Activated T-cell treated with anti-CD3 and anti-CD28 coated beads, Interleukin-2, amount 50 U/mL, for 4 hours (primary cell): Measurements from ENCODE around the gene MAP7D2. TPM values are rescaled to one million over a fixed set of nuclear protein-coding genes. Genes with fewer than 3 reads are reported as not detected.

Source experiments
- ATAC-seq, 2 donors: fragments of 200-7000 bp; cut with Tn5 transposase; one replicate each; pipeline ENCODE4 v1.10.0; 2021
- DNase-seq: peaks from one replicate; pipeline ENCODE4 v3.0.0-alpha.2; 2020
- H3K27me3 Mint-ChIP-seq: one replicate; pipeline ENCODE4 v1.8.0; 2021; ENCODE audit warnings: low read depth, mixed read lengths
- H3K36me3 Mint-ChIP-seq: one replicate; pipeline ENCODE4 v1.8.0; 2022; ENCODE audit warnings: mixed read lengths; ENCODE audit not compliant: insufficient read depth
- H3K4me1 Mint-ChIP-seq: one replicate; pipeline ENCODE4 v1.8.0; 2021; ENCODE audit warnings: low read depth, mixed read lengths
- H3K4me3 Mint-ChIP-seq: one replicate; pipeline ENCODE4 v1.8.0; 2021; ENCODE audit warnings: mild to moderate bottlenecking, moderate library complexity, mixed read lengths
- H3K9me3 Mint-ChIP-seq: one replicate; pipeline ENCODE4 v1.8.0; 2021; ENCODE audit warnings: mixed read lengths
- total RNA-seq, 3 donors: library from RNA; stranded (reverse); gene quantifications; one replicate each; pipeline ENCODE4 v1.2.1, GENCODE V29; 2021

The MAP7D2 gene
- total RNA-seq, 3 donors from 2014 or later, result 0.57 to 2.0 (median 0.66) TPM

DNA sequence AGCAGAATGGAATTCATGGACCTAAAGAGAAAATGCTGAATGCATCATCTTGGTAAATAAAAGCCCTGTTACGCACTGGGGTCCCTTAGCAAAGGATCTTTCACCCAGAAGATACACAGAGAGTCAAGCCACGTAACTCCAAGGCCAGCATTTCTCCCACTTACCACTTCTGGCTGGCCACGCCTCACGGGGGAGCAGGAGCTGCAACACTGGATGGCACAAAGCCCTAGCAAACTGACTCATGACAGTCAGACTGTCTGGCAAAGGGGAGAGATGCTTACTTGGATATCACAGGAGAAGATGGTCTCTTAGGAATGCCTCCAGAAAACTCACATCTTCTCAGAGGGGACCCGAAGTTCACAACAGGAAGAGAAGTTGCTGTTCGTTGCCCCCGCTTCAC is 74.5 kb downstream of the MAP7D2 start:
- DNase-seq, result no peak
- no peak overlapping the region for H3K4me3 Mint-ChIP-seq
- no peak for ATAC-seq
- no peaks in the 10 kb centered on the region for H3K9me3 Mint-ChIP-seq
- H3K27me3 Mint-ChIP-seq, result no peaks in the 10 kb centered on the region
- H3K4me1 Mint-ChIP-seq, result no peaks in the 10 kb centered on the region
- no peaks in the 10 kb centered on the region for H3K36me3 Mint-ChIP-seq

DNA sequence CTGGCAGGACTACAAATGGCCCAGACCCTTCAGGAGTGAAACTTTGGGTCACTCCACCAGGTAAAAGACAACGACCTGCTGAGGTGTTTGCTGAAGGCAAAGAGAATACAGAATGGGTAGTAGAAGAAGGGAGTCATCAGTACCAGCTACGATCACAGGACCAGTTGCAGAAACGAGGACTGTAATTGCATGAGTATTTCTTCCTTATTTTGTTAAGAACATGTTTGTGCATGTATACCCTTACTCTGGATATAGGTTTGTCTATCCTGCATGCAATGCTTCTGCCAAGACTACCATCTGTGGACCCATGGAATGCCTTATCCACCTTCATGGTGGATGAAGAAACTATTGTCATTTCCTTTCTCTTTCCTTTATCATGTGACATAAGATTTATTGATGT is 77.7 kb downstream of the MAP7D2 start:
- no peak for ATAC-seq
- Mint-ChIP-seq H3K36me3 (no peaks in the 10 kb centered on the region), H3K9me3 (no peaks in the 10 kb centered on the region), H3K4me1 (no peaks in the 10 kb centered on the region), H3K27me3 (no peaks in the 10 kb centered on the region), H3K4me3 (no peak overlapping the region)
- no peak for DNase-seq

DNA sequence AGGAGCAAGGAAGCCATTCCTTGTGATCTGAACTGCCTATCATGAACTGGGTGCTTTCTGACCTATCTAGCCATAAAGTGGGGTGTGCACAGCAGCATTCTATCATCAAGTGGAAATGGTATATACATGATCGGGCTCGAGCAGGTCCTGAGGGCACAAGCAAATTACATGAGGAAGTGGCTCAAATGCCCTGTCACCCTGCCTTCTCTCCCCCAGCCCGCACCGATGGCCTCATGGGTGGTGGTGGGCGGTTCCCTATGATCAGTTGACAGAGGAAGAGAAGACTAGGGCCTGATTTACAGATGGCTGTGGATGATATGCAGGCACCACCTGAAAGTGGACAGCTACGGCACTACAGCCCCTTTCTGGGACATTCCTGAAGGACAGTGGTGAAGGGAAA is 79.5 kb downstream of the MAP7D2 start:
- Mint-ChIP-seq H3K36me3 (no peaks in the 10 kb centered on the region), H3K9me3 (no peaks in the 10 kb centered on the region), H3K4me1 (no peaks in the 10 kb centered on the region), H3K27me3 (no peaks in the 10 kb centered on the region), H3K4me3 (no peak overlapping the region)
- DNase-seq (no peak), ATAC-seq (no peak)

DNA sequence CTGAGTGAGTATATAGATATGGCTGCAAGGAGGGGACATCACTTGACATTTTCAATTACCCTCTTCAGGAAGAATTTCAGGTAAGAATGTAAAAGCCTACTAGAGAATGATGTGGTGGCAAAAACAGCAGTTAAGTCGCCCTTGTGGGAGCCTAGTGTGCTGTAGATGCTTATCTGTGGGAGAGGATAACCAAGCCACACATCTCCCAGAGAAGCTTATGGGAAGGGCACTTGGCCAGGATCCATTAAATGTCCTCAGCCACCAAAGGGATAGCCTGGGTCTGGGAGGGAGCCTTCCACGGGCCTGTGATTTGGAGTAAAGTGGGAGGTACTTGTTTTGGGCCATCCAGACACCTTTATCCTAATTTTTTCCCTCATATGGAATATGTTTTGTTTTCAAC is 84.5 kb downstream of the MAP7D2 start:
- no peak for ATAC-seq
- no peak for DNase-seq
- H3K9me3 Mint-ChIP-seq, result no peaks in the 10 kb centered on the region
- H3K36me3 Mint-ChIP-seq, result no peaks in the 10 kb centered on the region
- no peak overlapping the region for H3K4me3 Mint-ChIP-seq
- no peaks in the 10 kb centered on the region for H3K27me3 Mint-ChIP-seq
- peaks cover 8% of the 10 kb centered on the region for H3K4me1 Mint-ChIP-seq

DNA sequence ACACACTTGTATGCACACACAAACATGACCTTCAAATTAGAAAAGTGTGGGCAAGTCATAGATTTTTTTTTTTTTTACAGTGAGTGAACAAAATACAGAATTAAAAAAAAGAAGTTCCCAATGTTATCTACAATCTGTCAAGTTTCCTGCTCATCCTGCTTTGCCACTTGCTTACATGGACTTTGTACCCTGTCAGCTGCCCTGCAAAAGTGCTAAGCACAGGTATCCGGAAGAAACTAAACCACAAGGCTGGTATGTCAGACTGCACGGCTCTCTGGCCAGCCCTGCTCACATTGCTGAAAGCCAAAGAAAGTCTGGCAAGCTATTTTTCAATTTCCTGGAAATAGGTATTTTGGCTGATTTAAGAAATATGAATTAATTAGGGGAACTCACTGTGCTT is 87.0 kb downstream of the MAP7D2 start:
- Mint-ChIP-seq H3K27me3 (no peaks in the 10 kb centered on the region), H3K36me3 (no peaks in the 10 kb centered on the region), H3K9me3 (no peaks in the 10 kb centered on the region), H3K4me1 (peaks cover 8% of the 10 kb centered on the region), H3K4me3 (no peak overlapping the region)
- DNase-seq, result no peak
- no peak for ATAC-seq

DNA sequence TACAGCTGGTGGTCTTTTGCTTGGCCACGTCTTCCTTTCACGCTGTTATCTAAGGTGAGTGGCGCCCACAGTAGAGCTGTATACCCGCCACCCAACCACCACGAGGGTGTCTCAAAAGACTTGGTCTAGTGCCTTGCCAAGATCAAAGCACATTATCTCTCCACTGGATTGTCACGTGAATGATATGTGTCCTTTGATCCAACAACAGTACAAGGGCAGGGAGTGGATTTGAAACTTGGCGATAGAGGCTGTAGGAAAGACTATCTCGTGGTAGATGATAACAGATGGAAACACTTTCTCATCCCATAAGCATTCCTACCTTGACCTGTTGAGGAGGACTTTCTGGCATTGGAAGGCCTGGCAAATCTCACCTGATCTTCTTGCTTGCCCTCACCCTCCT is 88.1 kb downstream of the MAP7D2 start:
- Mint-ChIP-seq H3K27me3 (no peaks in the 10 kb centered on the region), H3K4me1 (peaks cover 8% of the 10 kb centered on the region)
- ATAC-seq, result no peak

DNA sequence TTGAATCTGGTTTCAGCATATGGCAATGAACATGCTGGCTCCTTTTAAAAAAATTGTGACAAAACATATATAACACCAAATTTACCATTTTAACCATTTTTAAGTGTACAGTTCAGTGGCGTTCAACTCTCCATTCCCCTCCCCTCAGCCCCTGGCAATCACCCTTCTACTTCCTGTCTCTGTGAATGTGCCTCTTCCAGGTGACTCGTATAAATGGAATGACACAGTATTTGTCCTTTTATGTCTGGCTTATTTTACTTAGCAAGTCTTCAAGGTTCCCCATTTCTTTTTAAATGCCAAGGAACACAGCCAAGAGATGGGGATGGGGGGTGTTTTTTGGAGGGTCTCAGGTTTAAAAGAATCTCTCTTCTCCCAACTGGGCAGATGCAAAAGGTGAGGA is 90.4 kb downstream of the MAP7D2 start:
- no peaks in the 10 kb centered on the region for H3K27me3 Mint-ChIP-seq
- H3K4me3 Mint-ChIP-seq, result no peak overlapping the region
- no peak for ATAC-seq

More for the DNA sequence above, 88.1 kb downstream of the MAP7D2 start:
- Mint-ChIP-seq H3K4me3 (no peak overlapping the region), H3K9me3 (no peaks in the 10 kb centered on the region), H3K36me3 (no peaks in the 10 kb centered on the region)
- no peak for DNase-seq

DNA sequence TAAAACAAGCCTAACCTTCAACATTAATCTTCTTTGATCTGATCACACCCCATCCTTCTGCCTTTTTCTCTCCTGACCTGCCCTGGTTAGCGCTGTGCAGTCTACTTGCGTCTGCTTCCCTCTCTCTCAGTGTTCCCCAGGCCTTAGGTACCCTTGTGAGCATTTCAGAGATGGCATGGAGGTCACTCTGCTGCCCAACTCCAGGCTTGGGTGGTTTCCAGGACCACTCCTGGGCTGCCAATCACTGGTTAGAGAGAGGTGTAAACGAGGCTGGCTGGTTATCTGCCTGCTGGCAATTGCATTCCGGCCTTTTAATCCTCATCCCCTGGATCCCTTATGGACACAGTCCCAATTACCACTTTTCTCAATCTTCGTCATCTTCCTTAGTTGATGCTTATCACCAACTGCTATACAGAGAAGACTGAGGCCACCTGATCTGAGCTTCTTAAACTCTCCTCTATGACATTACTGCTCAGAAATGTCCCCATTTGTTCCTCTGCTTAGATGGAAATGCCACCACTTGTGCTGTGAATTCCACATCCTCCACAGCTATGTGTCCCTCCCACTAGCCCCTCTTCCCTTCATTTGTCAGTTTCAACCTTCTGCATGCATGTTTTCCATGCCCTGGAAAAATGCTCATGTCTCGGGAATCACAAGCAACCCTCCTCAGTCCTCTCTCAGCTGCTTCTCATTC is 96.9 kb downstream of the MAP7D2 start:
- peaks cover 6% of the 10 kb centered on the region for H3K27me3 Mint-ChIP-seq
- ATAC-seq, result no peak
- H3K9me3 Mint-ChIP-seq, result peaks cover 22% of the 10 kb centered on the region
- DNase-seq, result no peak
- no peaks in the 10 kb centered on the region for H3K36me3 Mint-ChIP-seq
- no peak overlapping the region for H3K4me3 Mint-ChIP-seq
- H3K4me1 Mint-ChIP-seq, result no peaks in the 10 kb centered on the region

More for the DNA sequence above, 90.4 kb downstream of the MAP7D2 start:
- Mint-ChIP-seq H3K9me3 (no peaks in the 10 kb centered on the region), H3K4me1 (peaks cover 8% of the 10 kb centered on the region), H3K36me3 (no peaks in the 10 kb centered on the region)
- no peak for DNase-seq

DNA sequence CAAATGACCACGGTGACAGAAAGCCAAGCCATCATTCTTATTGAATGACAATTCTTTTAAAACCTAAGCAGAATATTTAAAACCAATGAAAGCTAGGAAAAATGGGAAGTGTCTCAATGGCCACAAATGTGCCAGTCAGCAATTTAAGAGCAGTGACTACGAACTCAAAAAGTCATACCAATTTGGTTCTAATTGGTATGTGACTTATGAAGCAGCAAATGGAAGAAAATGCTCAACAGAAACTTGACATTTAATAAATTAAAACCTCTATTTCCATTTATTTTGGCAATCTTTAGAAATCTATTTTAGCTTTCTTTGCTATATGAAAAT is 100.1 kb downstream of the MAP7D2 start:
- ATAC-seq (no peak), DNase-seq (no peak)
- Mint-ChIP-seq H3K9me3 (peaks cover 22% of the 10 kb centered on the region), H3K4me1 (no peaks in the 10 kb centered on the region), H3K27me3 (peaks cover 6% of the 10 kb centered on the region), H3K36me3 (no peaks in the 10 kb centered on the region), H3K4me3 (no peak overlapping the region)

DNA sequence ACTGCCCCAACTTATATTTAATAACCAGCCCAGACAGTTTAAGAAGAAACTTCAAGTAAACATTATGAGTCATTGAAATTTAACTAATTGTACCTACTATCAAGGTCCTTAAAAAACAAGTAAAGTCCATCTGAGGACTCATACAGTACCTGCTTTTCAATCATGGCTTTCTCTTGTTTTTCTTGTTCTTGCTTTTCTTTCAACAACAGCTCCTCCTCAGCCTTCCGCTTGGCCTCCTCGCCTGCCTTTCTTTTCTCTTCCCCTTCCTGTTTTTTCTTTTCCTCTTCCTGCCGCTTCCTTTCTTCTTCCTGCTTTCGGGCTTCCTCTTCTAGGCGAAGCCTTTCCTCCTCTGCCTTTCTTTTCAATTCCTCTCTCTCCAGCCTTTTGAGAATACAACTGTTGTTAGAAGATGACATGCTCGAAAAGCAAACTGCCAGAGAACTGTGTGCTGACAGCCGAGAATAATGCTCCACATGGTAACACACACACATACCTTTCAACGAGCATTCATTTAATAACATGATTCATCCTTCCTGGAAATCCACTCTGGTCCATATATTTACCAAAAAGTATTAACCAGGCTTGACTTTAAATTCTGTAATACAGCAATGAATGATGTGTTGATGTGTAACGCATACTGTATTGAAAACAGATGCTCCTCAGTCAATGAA is 100.6 kb downstream of the MAP7D2 start:
- H3K4me1 Mint-ChIP-seq, result no peaks in the 10 kb centered on the region
- H3K4me3 Mint-ChIP-seq, result no peak overlapping the region
- no peaks in the 10 kb centered on the region for H3K36me3 Mint-ChIP-seq
- no peak for DNase-seq
- H3K9me3 Mint-ChIP-seq, result peaks cover 22% of the 10 kb centered on the region
- peaks cover 6% of the 10 kb centered on the region for H3K27me3 Mint-ChIP-seq
- no peak for ATAC-seq

DNA sequence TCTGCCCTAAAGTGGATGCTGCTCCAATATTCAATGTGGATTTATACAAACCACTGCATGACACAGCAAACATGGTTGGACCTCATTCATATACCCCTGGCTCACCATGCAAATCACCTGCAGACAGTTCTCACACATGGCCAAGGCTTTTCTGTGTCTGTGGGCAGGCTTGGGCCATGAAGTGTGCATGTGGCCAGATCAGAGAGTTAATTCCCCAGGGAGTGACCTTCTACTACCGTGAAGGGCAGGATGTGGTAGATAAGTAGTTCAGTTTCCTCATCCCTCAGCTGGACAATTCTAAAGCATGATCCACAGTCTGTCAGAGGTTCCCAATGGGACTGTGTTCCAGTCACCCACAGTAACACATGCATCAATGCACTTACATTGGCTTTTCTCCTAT is 101.3 kb downstream of the MAP7D2 start:
- H3K36me3 Mint-ChIP-seq, result no peaks in the 10 kb centered on the region
- peaks cover 22% of the 10 kb centered on the region for H3K9me3 Mint-ChIP-seq
- H3K4me3 Mint-ChIP-seq, result no peak overlapping the region
- peaks cover 5% of the 10 kb centered on the region for H3K27me3 Mint-ChIP-seq
- ATAC-seq, result no peak
- DNase-seq, result no peak
- no peaks in the 10 kb centered on the region for H3K4me1 Mint-ChIP-seq

DNA sequence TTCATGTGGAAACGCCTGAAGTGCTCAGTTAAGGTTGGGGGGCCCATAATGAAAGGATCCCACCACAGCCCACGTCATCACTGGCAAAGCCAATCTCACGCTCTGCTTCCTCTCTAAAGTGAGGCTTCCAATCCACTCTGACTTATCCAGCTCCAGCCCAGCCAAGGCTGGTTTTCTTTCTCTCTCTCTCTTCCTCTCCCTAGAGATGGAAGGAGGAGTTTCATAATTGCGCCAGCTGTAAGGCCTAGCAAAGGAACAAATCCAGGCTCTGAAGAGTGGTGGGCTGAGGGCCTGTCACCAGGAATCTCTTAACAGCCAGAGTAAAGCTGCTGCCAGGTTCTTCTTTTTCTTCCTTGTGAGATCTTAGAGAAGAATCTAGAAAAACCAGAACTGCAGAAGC is 105.1 kb downstream of the MAP7D2 start:
- Mint-ChIP-seq H3K27me3 (no peaks in the 10 kb centered on the region), H3K9me3 (peaks cover 18% of the 10 kb centered on the region), H3K4me1 (no peaks in the 10 kb centered on the region), H3K4me3 (no peak overlapping the region), H3K36me3 (no peaks in the 10 kb centered on the region)
- DNase-seq (no peak), ATAC-seq (no peak)

DNA sequence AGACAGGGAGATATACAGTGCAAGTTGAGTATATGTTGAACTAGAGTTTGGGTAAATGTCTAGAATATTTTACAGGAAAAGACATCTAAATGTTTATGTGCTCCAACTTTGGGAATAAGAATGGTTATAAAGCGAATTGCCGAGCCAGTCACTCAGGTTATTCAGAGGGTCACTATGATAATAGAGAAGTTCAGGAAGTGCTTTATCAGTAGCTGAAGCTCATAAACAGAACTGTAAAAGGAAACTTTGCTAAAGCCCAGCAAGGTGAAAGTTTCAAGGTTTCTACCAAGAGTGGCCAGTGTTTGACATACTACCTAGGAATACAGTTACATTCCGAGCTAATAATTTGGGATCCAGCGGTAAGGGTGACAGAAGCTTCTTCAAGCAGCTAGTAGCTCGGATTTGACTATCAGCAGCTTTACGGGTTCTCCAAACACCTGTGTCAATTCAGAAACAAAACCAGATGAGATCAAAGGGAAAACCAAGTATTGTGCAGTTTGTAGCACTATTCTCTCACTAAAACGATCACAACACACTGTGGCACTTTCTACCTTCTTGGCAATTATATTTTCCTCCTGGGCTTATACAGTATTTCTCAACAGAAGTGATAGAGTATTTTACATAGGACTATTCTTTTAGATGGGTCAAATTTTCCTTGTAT is 108.6 kb downstream of the MAP7D2 start:
- ATAC-seq (no peak), DNase-seq (no peak)
- Mint-ChIP-seq H3K4me1 (no peaks in the 10 kb centered on the region), H3K4me3 (no peak overlapping the region), H3K27me3 (no peaks in the 10 kb centered on the region), H3K9me3 (no peaks in the 10 kb centered on the region), H3K36me3 (no peaks in the 10 kb centered on the region)

DNA sequence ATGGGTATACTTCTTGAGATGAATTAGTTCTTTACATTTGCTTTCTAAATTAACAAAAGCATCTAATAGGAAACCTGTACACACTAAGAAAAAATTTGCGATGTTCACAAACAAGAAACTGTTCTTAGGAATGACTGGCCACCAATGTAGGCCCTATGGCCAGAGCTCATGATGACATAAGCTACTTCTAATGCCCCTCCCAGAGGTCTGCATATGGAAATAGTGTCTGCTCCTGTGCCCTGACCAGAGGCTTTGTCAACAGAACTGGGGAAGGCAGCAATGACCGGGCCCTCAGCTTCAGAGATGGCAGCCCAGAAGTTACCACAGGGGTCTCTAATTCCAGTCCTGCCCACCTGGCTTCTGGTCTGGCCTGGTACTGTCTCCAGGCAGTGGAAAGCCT is 110.8 kb downstream of the MAP7D2 start:
- DNase-seq (no peak), ATAC-seq (no peak)
- H3K36me3 Mint-ChIP-seq, result no peaks in the 10 kb centered on the region
- no peaks in the 10 kb centered on the region for H3K4me1 Mint-ChIP-seq
- H3K9me3 Mint-ChIP-seq, result no peaks in the 10 kb centered on the region
- no peaks in the 10 kb centered on the region for H3K27me3 Mint-ChIP-seq
- no peak overlapping the region for H3K4me3 Mint-ChIP-seq

DNA sequence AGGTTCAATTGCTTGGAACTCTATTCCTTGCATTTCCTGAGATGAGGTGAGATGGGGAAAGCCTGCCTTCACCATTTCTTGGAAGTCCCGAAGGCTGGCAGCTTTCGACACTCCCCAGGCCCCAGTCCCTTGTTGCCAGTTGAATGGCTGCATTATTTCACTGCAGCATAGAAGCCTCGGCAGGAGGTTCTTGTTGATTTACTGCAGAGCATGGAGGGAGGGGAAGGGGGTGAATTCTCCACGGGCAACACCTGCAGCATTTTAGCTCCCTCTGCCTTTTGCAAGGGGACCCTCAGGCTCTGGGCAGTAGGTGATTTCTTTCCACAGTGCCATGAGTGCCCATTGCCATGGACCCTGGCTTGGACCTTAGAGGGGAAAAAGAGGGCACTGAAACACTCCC is 115.1 kb downstream of the MAP7D2 start:
- DNase-seq, result no peak
- Mint-ChIP-seq H3K36me3 (no peaks in the 10 kb centered on the region), H3K9me3 (no peaks in the 10 kb centered on the region), H3K27me3 (no peaks in the 10 kb centered on the region), H3K4me1 (no peaks in the 10 kb centered on the region), H3K4me3 (no peak overlapping the region)
- no peak for ATAC-seq
